ENCODE measurements around the gene ATP13A1.

ATP13A1 gene

DNA sequence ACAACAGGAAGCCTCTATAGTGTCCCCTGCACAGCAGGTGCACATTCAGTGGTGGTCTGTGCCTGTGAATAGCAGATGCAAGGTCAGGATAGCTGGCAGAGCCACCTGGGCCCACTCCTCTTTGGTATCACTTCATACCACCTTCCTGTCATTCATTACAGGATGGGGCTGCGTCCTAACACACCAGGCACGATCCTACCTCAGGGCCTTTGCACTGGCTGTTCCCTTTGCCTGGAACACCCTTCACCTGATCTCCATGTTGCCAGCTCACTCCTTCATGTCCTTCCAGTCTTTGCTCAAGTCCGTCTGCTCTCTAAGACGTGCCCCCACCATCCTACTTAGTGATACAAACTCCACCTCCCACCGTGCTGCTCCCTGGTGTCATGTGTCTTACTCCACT lies 30.8 kb downstream of the ATP13A1 start:
- TF ChIP-seq CTCF (IDR thresholded peaks at IDR 0.05; ENCODE audit: low read depth, low read length), result no peak
- H3K4me3 ChIP-seq (ENCODE audit: low read depth, low read length), result no peak overlapping the region

- no peak for TF ChIP-seq CTCF (IDR thresholded peaks at IDR 0.05; ENCODE audit: low read depth, low read length)
- H3K4me3 ChIP-seq (ENCODE audit: low read depth, low read length), result no peak overlapping the region
These were observed 32.1 kb downstream of the ATP13A1 start for GRCh38 chr19:19631346-19631745.

DNA sequence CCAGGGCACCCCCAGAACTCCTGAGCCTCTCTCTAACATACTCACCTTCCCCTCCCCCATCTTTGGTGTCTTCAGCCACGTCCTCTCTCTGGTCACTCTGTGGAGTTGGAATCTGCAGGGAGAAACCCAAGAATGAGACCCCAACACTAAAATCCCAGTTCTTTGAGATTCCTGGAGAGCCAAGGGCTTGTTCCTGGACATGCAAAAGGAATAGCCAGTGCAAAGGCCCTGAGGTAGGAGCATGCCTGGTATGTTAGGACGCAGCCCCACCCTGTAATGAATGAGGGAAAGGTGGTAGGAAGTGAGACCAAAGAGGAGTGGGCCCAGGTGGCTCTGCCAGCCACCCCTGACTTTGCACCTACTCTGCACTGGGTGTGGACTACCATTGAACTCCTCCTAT lies 33.0 kb downstream of the ATP13A1 start:
- H3K4me3 ChIP-seq (ENCODE audit: low read depth, low read length), result no peak overlapping the region
- TF ChIP-seq CTCF (IDR thresholded peaks at IDR 0.05; ENCODE audit: low read depth, low read length), result no peak

- no peak overlapping the region for H3K4me3 ChIP-seq (ENCODE audit: low read depth, low read length)
- no peak for TF ChIP-seq CTCF (IDR thresholded peaks at IDR 0.05; ENCODE audit: low read depth, low read length)
These were observed 33.4 kb downstream of the ATP13A1 start for GRCh38 chr19:19630062-19630414.

DNA sequence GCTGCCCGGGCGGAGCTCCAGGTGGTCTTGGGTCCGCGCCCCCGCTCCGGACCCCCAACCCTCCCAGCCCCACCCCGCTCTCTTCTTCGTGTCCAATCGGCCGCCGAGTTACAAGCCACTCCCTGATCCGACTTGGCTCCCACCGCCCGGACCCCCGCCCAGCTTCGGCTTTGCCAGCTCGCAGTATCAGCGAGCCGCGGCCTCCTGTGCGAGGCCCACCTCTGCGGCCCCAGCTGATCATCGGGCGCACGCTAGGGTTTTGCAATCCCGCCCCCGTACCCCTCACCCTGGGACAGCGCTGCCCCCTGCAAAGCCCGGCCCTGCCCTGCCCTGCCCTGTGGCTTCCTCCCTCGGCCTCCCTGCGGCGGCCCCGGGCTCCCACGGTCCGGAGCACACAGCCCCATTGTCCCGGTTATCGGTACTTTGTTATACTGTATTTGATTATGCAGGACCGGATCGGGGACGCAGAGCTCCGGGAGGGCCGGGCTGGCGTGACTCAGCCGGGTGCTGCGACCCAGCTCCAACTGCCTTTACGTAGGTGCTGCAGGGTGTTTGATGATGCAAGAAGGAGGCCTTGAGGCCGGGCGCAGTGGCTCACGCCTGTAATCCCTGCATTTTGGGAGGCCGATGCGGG lies 34.9 kb downstream of the ATP13A1 start:
- TF ChIP-seq CTCF (IDR thresholded peaks at IDR 0.05; ENCODE audit: low read depth, low read length), result no peak
- no peak overlapping the region for H3K4me3 ChIP-seq (ENCODE audit: low read depth, low read length)

- no peak within 1 kb of the TSS for H3K4me3 ChIP-seq (ENCODE audit: low read depth, low read length)
- no peak for TF ChIP-seq CTCF (IDR thresholded peaks at IDR 0.05; ENCODE audit: low read depth, low read length)
These were observed 35.6 kb downstream of the ATP13A1 start, which contains the start of gene LPAR2 for GRCh38 chr19:19627621-19628500. LPAR2 (minus strand) TSS chr19:19628220; CDS start chr19:19627275, 945 bp downstream.

All from WI38 (cell line).